Lower leg skin (tissue), 4 donors: ENCODE data around the gene SHOX. TPM values are rescaled to one million over a fixed set of nuclear protein-coding genes. Genes with fewer than 3 reads are reported as not detected.
"Not testable (repeated sequence)": the region's sequence is repeated elsewhere in the genome, so short reads cannot be mapped to it uniquely, and the experiment has no call there.

ENCODE experiments used
- DNase-seq, 2 donors: peaks; one replicate each; pipeline ENCODE4 v3.0.0-alpha.2; 2019; ENCODE audit warnings: low spot score in 2 of 2
- H3K4me3 ChIP-seq: fragments of 200-600 bp; sonication (generic); 2 replicates; pipeline ENCODE4 v1.5.1; 2017; ENCODE audit warnings: mild to moderate bottlenecking, low read depth; ENCODE audit not compliant: poor library complexity, severe bottlenecking
- POLR2A ChIP-seq, 2 donors: fragments of 450-650 bp; IDR thresholded peaks; one replicate each; pipeline ENCODE4 v1.6.1; 2016 to 2017; ENCODE audit warnings: antibody characterized with exemption in 2 of 2, mild to moderate bottlenecking in 1 of 2, moderate library complexity in 1 of 2
- WGBS, 2 donors: methylation state at CpG; one replicate each; pipeline ENCODE4 v1.1.5; 2018; 5-methylcytosine and 5-hydroxymethylcytosine counted together
- intact Hi-C: fragments of 100-400 bp; cut with DNase I; formaldehyde crosslinking; loops from one replicate; pipeline ENCODE4 v1.15.0; 2023; ENCODE audit warnings: low total_unique reads
- total RNA-seq, 4 donors: library from RNA; depleted of rRNA; stranded (reverse); fragments of >200 nt; gene quantifications; one replicate each; pipeline ENCODE4 v1.1.0, GENCODE V29; 2016
- TF ChIP-seq, protein P1 (sequence below), 3 donors: fragments of 450-650 bp; IDR thresholded peaks; one replicate each; pipeline ENCODE4 v1.5.1; 2016; ENCODE audit warnings: antibody characterized with exemption in 3 of 3, mild to moderate bottlenecking in 3 of 3, moderate library complexity in 2 of 3

SHOX gene
- 1 to 10 TPM in 1 of 4 donors, under 1 TPM in 1, not detected in 2; 0.54 to 2.4 TPM for total RNA-seq

GRCh38 chrX:630612-631496 is at the start of gene SHOX:
Gene SHOX, plus strand, starts transcription at chrX:630791. Its CDS starts 107 bp downstream, at chrX:630898.
- peak within 1 kb of the TSS; percentile 15 for H3K4me3 ChIP-seq
- TF ChIP-seq, protein P1, sequence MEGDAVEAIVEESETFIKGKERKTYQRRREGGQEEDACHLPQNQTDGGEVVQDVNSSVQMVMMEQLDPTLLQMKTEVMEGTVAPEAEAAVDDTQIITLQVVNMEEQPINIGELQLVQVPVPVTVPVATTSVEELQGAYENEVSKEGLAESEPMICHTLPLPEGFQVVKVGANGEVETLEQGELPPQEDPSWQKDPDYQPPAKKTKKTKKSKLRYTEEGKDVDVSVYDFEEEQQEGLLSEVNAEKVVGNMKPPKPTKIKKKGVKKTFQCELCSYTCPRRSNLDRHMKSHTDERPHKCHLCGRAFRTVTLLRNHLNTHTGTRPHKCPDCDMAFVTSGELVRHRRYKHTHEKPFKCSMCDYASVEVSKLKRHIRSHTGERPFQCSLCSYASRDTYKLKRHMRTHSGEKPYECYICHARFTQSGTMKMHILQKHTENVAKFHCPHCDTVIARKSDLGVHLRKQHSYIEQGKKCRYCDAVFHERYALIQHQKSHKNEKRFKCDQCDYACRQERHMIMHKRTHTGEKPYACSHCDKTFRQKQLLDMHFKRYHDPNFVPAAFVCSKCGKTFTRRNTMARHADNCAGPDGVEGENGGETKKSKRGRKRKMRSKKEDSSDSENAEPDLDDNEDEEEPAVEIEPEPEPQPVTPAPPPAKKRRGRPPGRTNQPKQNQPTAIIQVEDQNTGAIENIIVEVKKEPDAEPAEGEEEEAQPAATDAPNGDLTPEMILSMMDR (IDR thresholded peaks at IDR 0.05), result no peak
- TF ChIP-seq POLR2A (IDR thresholded peaks at IDR 0.05), result no peak
- WGBS, 2 donors, result 3 to 4% methylated on average over 83 to 84 of the region's 84 CpGs
- DNase-seq, result peak in 1 of 2 donors; percentile 13
- intact Hi-C loops, result no loop called here

- no peak for DNase-seq
- intact Hi-C loops, result no loop called here
- H3K4me3 ChIP-seq, result no peak overlapping the region
- TF ChIP-seq, protein P1 (IDR thresholded peaks at IDR 0.05), result no peak
- TF ChIP-seq POLR2A (IDR thresholded peaks at IDR 0.05), result no peak
- WGBS, 2 donors, result 71 to 92% methylated on average over 1 of the region's 1 CpG
These were observed 49.5 kb upstream of the SHOX start for GRCh38 chrX:581066-581465.

GRCh38 chrX:581720-582298 is 48.8 kb upstream of the SHOX start:
- DNase-seq, result no peak
- no peak overlapping the region for H3K4me3 ChIP-seq
- intact Hi-C loops, result no loop called here
- TF ChIP-seq POLR2A (IDR thresholded peaks at IDR 0.05), result no peak
- 64 to 66% methylated on average over 7 of the region's 7 CpGs for WGBS, 2 donors

GRCh38 chrX:584572-584971 is 46.0 kb upstream of the SHOX start:
- WGBS, 2 donors, result 38 to 45% methylated on average over 1 of the region's 1 CpG
- intact Hi-C loops, result no loop called here
- DNase-seq, result no peak
- no peak for TF ChIP-seq POLR2A (IDR thresholded peaks at IDR 0.05)
- TF ChIP-seq, protein P1 (IDR thresholded peaks at IDR 0.05), result no peak
- no peak overlapping the region for H3K4me3 ChIP-seq

GRCh38 chrX:585115-585808 is 45.3 kb upstream of the SHOX start:
- no peak overlapping the region for H3K4me3 ChIP-seq
- TF ChIP-seq POLR2A (IDR thresholded peaks at IDR 0.05), result no peak
- TF ChIP-seq, protein P1 (IDR thresholded peaks at IDR 0.05), result no peak
- intact Hi-C loops, result no loop called here
- 20 to 30% methylated on average over 18 to 21 of the region's 21 CpGs for WGBS, 2 donors
- no peak for DNase-seq

GRCh38 chrX:586351-586750 is 44.2 kb upstream of the SHOX start:
- TF ChIP-seq, protein P1 (IDR thresholded peaks at IDR 0.05), result no peak
- no peak for TF ChIP-seq POLR2A (IDR thresholded peaks at IDR 0.05)
- no peak for DNase-seq
- 84 to 87% methylated on average over 8 of the region's 8 CpGs for whole genome bisulfite sequencing, 2 donors
- H3K4me3 ChIP-seq, result no peak overlapping the region
- intact Hi-C loops, result no loop called here

- intact Hi-C loops, H3K4me3 ChIP-seq: not testable (repeated sequence)
- peak in 1 of 2 donors; percentile 62 for DNase-seq
- WGBS, 2 donors, result 79 to 81% methylated on average over 20 of the region's 20 CpGs
These were observed 41.3 kb upstream of the SHOX start for GRCh38 chrX:589261-589660.
